HUES6 (cell line): ENCODE results near the gene SERPINB1.
A peak's percentile ranks its signal among the peaks of the same experiment; 100 is the strongest.

Experiments used
- H3K27ac ChIP-seq: 2 replicates; pipeline ENCODE4 v1.7.0; 2013; ENCODE audit warnings: low read depth, mild to moderate bottlenecking, low read length, inconsistent platforms
- H3K27me3 ChIP-seq: 2 replicates; pipeline ENCODE4 v1.6.1; 2013; ENCODE audit warnings: low read length; ENCODE audit not compliant: control insufficient read depth, insufficient read depth
- H3K36me3 ChIP-seq: 2 replicates; pipeline ENCODE4 v1.6.1; 2013; ENCODE audit warnings: low read length; ENCODE audit not compliant: control insufficient read depth, insufficient read depth
- H3K4me1 ChIP-seq: 2 replicates; pipeline ENCODE4 v1.6.1; 2013; ENCODE audit warnings: low read length; ENCODE audit not compliant: control insufficient read depth, insufficient read depth
- H3K4me3 ChIP-seq: 2 replicates; pipeline ENCODE4 v1.5.1; 2013; ENCODE audit warnings: low read depth, low read length
- H3K9ac ChIP-seq: one replicate; pipeline ENCODE4 v1.6.1; 2013; ENCODE audit warnings: mild to moderate bottlenecking, low read length
- H3K9me3 ChIP-seq: 2 replicates; pipeline ENCODE4 v1.6.1; 2013; ENCODE audit warnings: low read depth, low read length; ENCODE audit not compliant: control insufficient read depth, insufficient read depth

Gene SERPINB1

DNA sequence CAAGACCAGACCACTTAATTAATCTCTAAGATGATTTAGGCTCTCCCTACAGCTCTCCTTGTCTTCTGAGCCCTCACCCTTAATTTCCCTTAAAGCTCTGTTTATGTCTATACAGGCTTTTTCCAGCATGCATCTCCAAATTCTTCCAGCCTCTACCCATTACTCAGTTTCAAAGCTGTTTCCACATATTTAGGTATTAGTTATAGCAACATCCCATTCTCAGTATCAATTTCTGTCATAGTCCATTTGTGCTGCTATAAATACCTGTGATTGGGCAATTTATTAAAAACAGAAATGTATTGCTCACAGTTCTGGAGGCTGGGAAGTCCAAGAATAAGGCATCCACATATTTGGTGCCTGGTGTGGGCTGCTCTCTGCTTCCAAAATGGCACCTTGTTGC is 2.3 kb upstream of the SERPINB1 start:
- Histone ChIP-seq H3K27me3 (no peaks in the 10 kb centered on the region), H3K4me1 (peaks cover 36% of the 10 kb centered on the region), H3K4me3 (no peak overlapping the region), H3K27ac (no peak overlapping the region), H3K36me3 (no peaks in the 10 kb centered on the region), H3K9ac (no peak overlapping the region), H3K9me3 (peaks cover 3% of the 10 kb centered on the region; the same call in 1 of the 2 replicates)

GRCh38 chr6:2843138-2843740 is 1.6 kb upstream of the SERPINB1 start:
- peaks cover 1% of the 10 kb centered on the region for H3K36me3 ChIP-seq
- peaks cover 3% of the 10 kb centered on the region; the same call in 1 of the 2 replicates for H3K9me3 ChIP-seq
- H3K4me1 ChIP-seq = peaks cover 28% of the 10 kb centered on the region
- no peak overlapping the region for H3K9ac ChIP-seq
- no peak overlapping the region for H3K4me3 ChIP-seq
- H3K27ac ChIP-seq = no peak overlapping the region
- H3K27me3 ChIP-seq = no peaks in the 10 kb centered on the region

DNA sequence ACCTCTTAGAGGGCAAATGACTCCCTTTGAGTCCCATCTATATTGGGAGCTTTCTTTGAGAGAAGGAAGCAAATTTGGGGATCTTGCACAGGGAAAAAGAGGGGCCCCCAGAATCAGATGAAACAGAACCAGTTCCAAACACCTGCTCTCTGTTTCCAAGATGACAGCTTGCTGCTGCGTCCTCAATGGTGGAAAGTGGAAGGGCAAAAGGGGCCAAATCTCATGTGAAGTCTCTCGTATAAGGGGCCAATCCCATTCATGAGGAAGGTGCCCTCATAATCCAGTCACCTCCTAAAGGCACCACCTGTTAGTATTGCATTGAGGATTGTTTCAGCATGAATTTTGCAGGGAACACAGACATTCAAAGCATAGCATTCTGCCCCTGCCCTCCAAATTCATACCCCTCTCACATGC is 483 bp upstream of the SERPINB1 start:
- Histone ChIP-seq H3K9ac (no peak overlapping the region), H3K27ac (no peak overlapping the region), H3K27me3 (no peaks in the 10 kb centered on the region), H3K4me1 (peaks cover 27% of the 10 kb centered on the region), H3K36me3 (peaks cover 9% of the 10 kb centered on the region), H3K4me3 (peak overlapping the region; percentile 71), H3K9me3 (peaks cover 3% of the 10 kb centered on the region; the same call in 1 of the 2 replicates)

DNA sequence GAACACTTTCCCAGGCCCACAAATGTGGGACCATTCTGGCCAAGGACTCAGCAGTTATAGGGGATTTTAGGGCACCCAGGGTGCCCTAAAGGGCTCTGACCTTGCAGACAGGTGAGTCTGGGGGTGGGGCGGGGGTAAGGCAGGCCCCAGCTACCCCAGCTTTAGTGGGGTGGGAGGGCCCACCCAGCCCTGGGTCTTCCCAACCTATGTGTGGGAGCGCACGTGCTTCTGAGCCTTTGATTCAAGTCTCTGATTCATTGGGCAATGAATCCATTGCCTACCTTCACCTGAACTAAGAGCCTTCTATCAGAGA is 958 bp downstream of the SERPINB1 start:
- no peaks in the 10 kb centered on the region for H3K27me3 ChIP-seq
- H3K36me3 ChIP-seq = peaks cover 21% of the 10 kb centered on the region
- H3K27ac ChIP-seq = 0 out of 2 replicates have a peak overlapping the region, but pooled peaks have one; percentile 33
- H3K4me3 ChIP-seq = peak overlapping the region; percentile 71
- no peak overlapping the region for H3K9ac ChIP-seq
- H3K4me1 ChIP-seq = peaks cover 19% of the 10 kb centered on the region
- peaks cover 3% of the 10 kb centered on the region; the same call in 1 of the 2 replicates for H3K9me3 ChIP-seq

DNA sequence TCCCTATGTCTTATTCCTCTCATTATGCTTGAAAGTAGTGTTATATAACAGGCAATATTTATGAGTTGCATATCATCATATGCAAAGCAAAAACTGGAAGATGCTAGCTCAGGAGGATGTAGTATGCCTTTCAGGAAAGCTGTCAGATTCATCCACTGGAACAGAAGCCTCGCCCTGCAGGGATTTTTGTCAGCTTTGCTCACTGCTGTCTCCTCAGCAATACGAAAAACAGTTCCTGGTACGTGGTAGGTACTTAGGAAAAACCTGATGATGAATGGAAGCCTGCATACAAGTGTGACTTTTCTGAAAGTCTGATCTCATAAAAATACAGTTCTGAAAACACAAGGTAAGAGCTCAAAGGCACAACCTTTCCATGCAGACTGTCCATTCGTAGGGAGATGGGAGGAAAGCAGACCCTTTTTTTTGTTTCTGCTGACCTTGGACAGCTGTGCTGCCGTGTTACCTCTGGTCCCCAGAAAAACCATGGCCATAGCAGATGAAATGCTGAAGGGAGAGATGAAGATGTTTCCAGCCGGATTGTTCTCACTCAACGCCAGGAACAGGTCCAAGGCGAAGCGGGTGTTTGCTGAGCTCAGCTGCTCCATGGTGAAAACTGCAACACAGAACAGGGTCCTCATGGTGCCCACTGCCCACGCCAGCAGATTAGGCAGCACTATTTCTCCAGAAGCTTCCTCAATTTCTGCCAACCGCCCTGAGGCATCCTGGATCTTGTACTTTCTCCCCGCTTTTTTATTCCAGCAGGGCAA is 1.5 kb downstream of the SERPINB1 start:
- Histone ChIP-seq H3K4me3 (peak overlapping the region; percentile 71; the same call in 1 of the 2 replicates), H3K27ac (no peak overlapping the region), H3K4me1 (peaks cover 19% of the 10 kb centered on the region), H3K36me3 (peaks cover 26% of the 10 kb centered on the region), H3K9me3 (peaks cover 3% of the 10 kb centered on the region; the same call in 1 of the 2 replicates), H3K27me3 (no peaks in the 10 kb centered on the region), H3K9ac (no peak overlapping the region)

GRCh38 chr6:2839195-2839981 is 2.3 kb downstream of the SERPINB1 start:
- no peak overlapping the region for H3K4me3 ChIP-seq
- no peak overlapping the region for H3K9ac ChIP-seq
- H3K4me1 ChIP-seq = peaks cover 19% of the 10 kb centered on the region

GRCh38 chr6:2838251-2838650 is 3.4 kb downstream of the SERPINB1 start:
- no peak overlapping the region for H3K4me3 ChIP-seq
- no peaks in the 10 kb centered on the region for H3K27me3 ChIP-seq
- no peak overlapping the region for H3K27ac ChIP-seq
- no peak overlapping the region for H3K9ac ChIP-seq
- H3K9me3 ChIP-seq = no peaks in the 10 kb centered on the region
- H3K4me1 ChIP-seq = peaks cover 19% of the 10 kb centered on the region
- peaks cover 41% of the 10 kb centered on the region for H3K36me3 ChIP-seq

More at GRCh38 chr6:2839195-2839981, 2.3 kb downstream of the SERPINB1 start:
- no peak overlapping the region for H3K27ac ChIP-seq
- no peaks in the 10 kb centered on the region for H3K27me3 ChIP-seq
- peaks cover 1% of the 10 kb centered on the region; the same call in 1 of the 2 replicates for H3K9me3 ChIP-seq
- H3K36me3 ChIP-seq = peaks cover 32% of the 10 kb centered on the region

DNA sequence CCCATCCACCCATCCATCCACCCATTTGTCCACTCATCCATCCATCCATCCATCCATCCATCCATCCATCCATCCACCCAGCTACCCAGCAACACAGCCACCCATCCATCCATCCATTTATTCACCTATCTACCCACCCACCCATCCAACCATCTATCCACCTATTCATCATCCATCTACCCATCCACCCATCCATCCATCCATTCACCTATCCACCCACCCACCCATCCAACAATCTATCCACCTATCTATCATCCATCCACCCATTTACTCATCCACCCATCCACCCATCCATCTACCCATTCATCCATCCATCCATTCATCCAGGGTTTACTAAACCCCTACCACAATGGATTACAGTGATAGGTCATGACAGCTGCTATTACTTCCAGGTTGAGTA is 7.4 kb downstream of the SERPINB1 start:
- H3K36me3 ChIP-seq = peaks cover 41% of the 10 kb centered on the region
- H3K9ac ChIP-seq = no peak overlapping the region
- no peaks in the 10 kb centered on the region; the same call in 1 of the 2 replicates for H3K4me1 ChIP-seq
- H3K4me3 ChIP-seq = no peak overlapping the region
- no peak overlapping the region for H3K27ac ChIP-seq
- no peaks in the 10 kb centered on the region for H3K9me3 ChIP-seq
- H3K27me3 ChIP-seq = no peaks in the 10 kb centered on the region

GRCh38 chr6:2831392-2831791 is 10.3 kb downstream of the SERPINB1 start:
- H3K27me3 ChIP-seq = no peaks in the 10 kb centered on the region
- H3K27ac ChIP-seq = no peak overlapping the region
- H3K36me3 ChIP-seq = peaks cover 26% of the 10 kb centered on the region
- no peaks in the 10 kb centered on the region for H3K9me3 ChIP-seq
- H3K4me3 ChIP-seq = no peak overlapping the region
- no peak overlapping the region for H3K9ac ChIP-seq
- no peaks in the 10 kb centered on the region for H3K4me1 ChIP-seq

GRCh38 chr6:2830183-2830582 is 11.5 kb downstream of the SERPINB1 start:
- Histone ChIP-seq H3K27me3 (no peaks in the 10 kb centered on the region), H3K9ac (no peak overlapping the region), H3K4me3 (no peak overlapping the region), H3K4me1 (no peaks in the 10 kb centered on the region), H3K27ac (no peak overlapping the region), H3K36me3 (peaks cover 15% of the 10 kb centered on the region), H3K9me3 (no peaks in the 10 kb centered on the region)

DNA sequence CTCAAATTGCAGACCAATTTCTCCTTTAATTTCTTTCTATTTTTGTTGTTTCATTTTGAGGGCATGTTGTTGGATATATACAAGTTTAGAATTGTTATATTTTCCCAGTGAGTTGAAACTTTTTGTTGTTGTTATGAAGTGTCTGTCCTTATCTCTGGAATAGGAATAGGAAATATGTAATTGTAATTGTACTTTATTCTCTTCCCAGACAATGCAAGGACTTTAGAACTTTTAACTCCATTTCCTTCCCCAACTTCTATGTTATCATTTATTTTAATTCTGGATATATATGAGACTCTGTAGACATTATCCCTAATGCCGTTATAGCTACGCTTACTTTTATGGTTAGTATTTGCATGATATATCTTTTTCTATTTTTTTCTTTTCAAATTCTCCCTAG is 12.4 kb downstream of the SERPINB1 start:
- no peak overlapping the region for H3K27ac ChIP-seq
- no peaks in the 10 kb centered on the region for H3K9me3 ChIP-seq
- no peak overlapping the region for H3K9ac ChIP-seq
- H3K4me1 ChIP-seq = no peaks in the 10 kb centered on the region
- H3K4me3 ChIP-seq = no peak overlapping the region
- H3K27me3 ChIP-seq = no peaks in the 10 kb centered on the region
- H3K36me3 ChIP-seq = peaks cover 8% of the 10 kb centered on the region
